Neural cell (in vitro differentiated cells): ENCODE results near the gene ADRA2A. TPM values are rescaled to one million over a fixed set of nuclear protein-coding genes. Genes with fewer than 3 reads are reported as not detected.
A peak's percentile ranks its signal among the peaks of the same experiment; 100 is the strongest.

Experiments used
- H2AFZ ChIP-seq: fragments of 200-600, 300-800 bp; sonication (generic), shearing (Covaris generic); 2 replicates; pipeline ENCODE4 v1.6.0; 2014; ENCODE audit warnings: low read depth, mild to moderate bottlenecking, antibody characterized with exemption, low read length, moderate library complexity
- H3F3A ChIP-seq: fragments of 200-600 bp; shearing (Covaris generic); 2 replicates; pipeline ENCODE4 v1.6.1; 2016; ENCODE audit warnings: mild to moderate bottlenecking, moderate library complexity, mixed read lengths, antibody characterized with exemption, low read length; ENCODE audit not compliant: insufficient read depth, poor library complexity, severe bottlenecking
- H3K27ac ChIP-seq: fragments of 200-600, 300-800 bp; sonication (generic), shearing (Covaris generic); 2 replicates; pipeline ENCODE4 v1.5.1; 2014; ENCODE audit warnings: mild to moderate bottlenecking, low read length, moderate library complexity
- H3K27me3 ChIP-seq: fragments of 300-800, 200-600 bp; sonication (generic), shearing (Covaris generic); 2 replicates; pipeline ENCODE4 v1.6.0; 2014; ENCODE audit warnings: mild to moderate bottlenecking, low read depth, low read length, moderate library complexity; ENCODE audit not compliant: insufficient read depth
- H3K36me3 ChIP-seq: fragments of 300-800, 200-600 bp; sonication (generic), shearing (Covaris generic); 2 replicates; pipeline ENCODE4 v1.5.1; 2014; ENCODE audit warnings: mild to moderate bottlenecking, antibody characterized with exemption, low read length, moderate library complexity; ENCODE audit not compliant: insufficient read depth
- H3K4me2 ChIP-seq: fragments of 300-800, 200-600 bp; sonication (generic), shearing (Covaris generic); 2 replicates; pipeline ENCODE4 v1.6.0; 2014; ENCODE audit warnings: mild to moderate bottlenecking, low read length
- H3K4me3 ChIP-seq: fragments of 300-800, 200-600 bp; sonication (generic), shearing (Covaris generic); 2 replicates; pipeline ENCODE4 v1.5.1; 2014; ENCODE audit warnings: mild to moderate bottlenecking, low read length, moderate library complexity
- H3K79me2 ChIP-seq: fragments of 200-600 bp; shearing (Covaris generic); replicated peaks from 2 replicates; pipeline ENCODE4 v1.6.0; 2014; ENCODE audit warnings: mild to moderate bottlenecking, low read length, moderate library complexity; ENCODE audit not compliant: insufficient read depth
- H3K9ac ChIP-seq: fragments of 300-800, 200-600 bp; sonication (generic), shearing (Covaris generic); 2 replicates; pipeline ENCODE4 v1.6.1; 2016; ENCODE audit warnings: mild to moderate bottlenecking, low read length, mixed read lengths
- H3K9me2 ChIP-seq: fragments of 200-600 bp; shearing (Covaris generic); 2 replicates; pipeline ENCODE4 v1.6.1; 2016; ENCODE audit warnings: mild to moderate bottlenecking, low read length, mixed read lengths; ENCODE audit not compliant: insufficient read depth
- H3K9me3 ChIP-seq: fragments of 200-600, 300-800 bp; sonication (generic), shearing (Covaris generic); 2 replicates; pipeline ENCODE4 v1.6.1; 2016; ENCODE audit warnings: mild to moderate bottlenecking, mixed run types, low read length, moderate library complexity, mixed read lengths
- H4K20me1 ChIP-seq: fragments of 200-600 bp; shearing (Covaris generic); 2 replicates; pipeline ENCODE4 v1.6.1; 2016; ENCODE audit warnings: mild to moderate bottlenecking, mixed run types; ENCODE audit not compliant: insufficient read depth
- EP300 ChIP-seq: fragments of 450-650 bp; conservative IDR thresholded peaks from 2 replicates; pipeline ENCODE4 v1.6.1; 2014; ENCODE audit warnings: antibody characterized with exemption, mild to moderate bottlenecking, moderate library complexity; ENCODE audit not compliant: poor library complexity, severe bottlenecking
- EZH2 ChIP-seq: fragments of 200-600, 300-800 bp; shearing (Covaris generic), sonication (generic); IDR thresholded peaks from 2 replicates; pipeline ENCODE4 v1.6.1; 2014; ENCODE audit warnings: antibody characterized with exemption, low read length, borderline replicate concordance, mild to moderate bottlenecking; ENCODE audit not compliant: insufficient read depth, poor library complexity, severe bottlenecking
- MXI1 ChIP-seq: fragments of 450-650 bp; conservative IDR thresholded peaks from 2 replicates; pipeline ENCODE4 v1.6.1; 2014; ENCODE audit warnings: antibody characterized with exemption, mild to moderate bottlenecking; ENCODE audit not compliant: poor library complexity, severe bottlenecking
- POLR2AphosphoS5 ChIP-seq: IDR thresholded peaks from 2 replicates; pipeline ENCODE4 v1.6.1; 2012
- RAD21 ChIP-seq: fragments of 450-650 bp; conservative IDR thresholded peaks from 2 replicates; pipeline ENCODE4 v1.6.1; 2014; ENCODE audit warnings: antibody characterized with exemption, mild to moderate bottlenecking, moderate library complexity
- SMC3 ChIP-seq: fragments of 450-650 bp; conservative IDR thresholded peaks from 2 replicates; pipeline ENCODE4 v1.6.1; 2014; ENCODE audit warnings: antibody characterized with exemption, mild to moderate bottlenecking, moderate library complexity; ENCODE audit not compliant: poor library complexity
- TAF1 ChIP-seq: IDR thresholded peaks from 2 replicates; pipeline ENCODE4 v1.6.1; 2012; ENCODE audit warnings: low read depth
- polyA minus RNA-seq: library from RNA; depleted of rRNA, polyadenylated mRNA; stranded (reverse); fragments of >200 nt; gene quantifications from 2 replicates; pipeline ENCODE4 v1.2.3, GENCODE V29; 2014
- polyA plus RNA-seq: library from polyadenylated mRNA; depleted of rRNA; stranded (reverse); fragments of >200 nt; gene quantifications from 2 replicates; pipeline ENCODE4 v1.2.3, GENCODE V29; 2014
- TF ChIP-seq, protein P1 (sequence below): IDR thresholded peaks from 2 replicates; pipeline ENCODE4 v1.6.1; 2012; ENCODE audit warnings: borderline replicate concordance

ADRA2A gene
- polyA plus RNA-seq (1.5 and 2.5 TPM in 2 replicates), polyA minus RNA-seq (4.4 and 5.4 TPM in 2 replicates)

- TF ChIP-seq, protein P1, sequence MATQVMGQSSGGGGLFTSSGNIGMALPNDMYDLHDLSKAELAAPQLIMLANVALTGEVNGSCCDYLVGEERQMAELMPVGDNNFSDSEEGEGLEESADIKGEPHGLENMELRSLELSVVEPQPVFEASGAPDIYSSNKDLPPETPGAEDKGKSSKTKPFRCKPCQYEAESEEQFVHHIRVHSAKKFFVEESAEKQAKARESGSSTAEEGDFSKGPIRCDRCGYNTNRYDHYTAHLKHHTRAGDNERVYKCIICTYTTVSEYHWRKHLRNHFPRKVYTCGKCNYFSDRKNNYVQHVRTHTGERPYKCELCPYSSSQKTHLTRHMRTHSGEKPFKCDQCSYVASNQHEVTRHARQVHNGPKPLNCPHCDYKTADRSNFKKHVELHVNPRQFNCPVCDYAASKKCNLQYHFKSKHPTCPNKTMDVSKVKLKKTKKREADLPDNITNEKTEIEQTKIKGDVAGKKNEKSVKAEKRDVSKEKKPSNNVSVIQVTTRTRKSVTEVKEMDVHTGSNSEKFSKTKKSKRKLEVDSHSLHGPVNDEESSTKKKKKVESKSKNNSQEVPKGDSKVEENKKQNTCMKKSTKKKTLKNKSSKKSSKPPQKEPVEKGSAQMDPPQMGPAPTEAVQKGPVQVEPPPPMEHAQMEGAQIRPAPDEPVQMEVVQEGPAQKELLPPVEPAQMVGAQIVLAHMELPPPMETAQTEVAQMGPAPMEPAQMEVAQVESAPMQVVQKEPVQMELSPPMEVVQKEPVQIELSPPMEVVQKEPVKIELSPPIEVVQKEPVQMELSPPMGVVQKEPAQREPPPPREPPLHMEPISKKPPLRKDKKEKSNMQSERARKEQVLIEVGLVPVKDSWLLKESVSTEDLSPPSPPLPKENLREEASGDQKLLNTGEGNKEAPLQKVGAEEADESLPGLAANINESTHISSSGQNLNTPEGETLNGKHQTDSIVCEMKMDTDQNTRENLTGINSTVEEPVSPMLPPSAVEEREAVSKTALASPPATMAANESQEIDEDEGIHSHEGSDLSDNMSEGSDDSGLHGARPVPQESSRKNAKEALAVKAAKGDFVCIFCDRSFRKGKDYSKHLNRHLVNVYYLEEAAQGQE: peak; percentile 48
- TF ChIP-seq RAD21: peak; percentile 9
- TF ChIP-seq EZH2: no peak
- peak; percentile 44 for TF ChIP-seq POLR2AphosphoS5
- TF ChIP-seq SMC3: no peak
- no peak for TF ChIP-seq EP300
- TF ChIP-seq MXI1: peak; percentile 38
- Histone ChIP-seq H3K9me2 (no peaks in the 10 kb centered on the region), H3K9ac (peak within 1 kb of the TSS; percentile 68), H3K27ac (peak within 1 kb of the TSS; percentile 50), H3K27me3 (peaks cover 39% of the 10 kb centered on the region), H3K4me2 (peak within 1 kb of the TSS; percentile 79), H3F3A (no peaks in the 10 kb centered on the region), H3K4me3 (peak within 1 kb of the TSS; percentile 88), H4K20me1 (no peaks in the 10 kb centered on the region), H3K36me3 (no peaks in the 10 kb centered on the region), H3K9me3 (peaks cover 6% of the 10 kb centered on the region), H3K79me2 (no peaks in the 10 kb centered on the region), H2AFZ (peak within 1 kb of the TSS; percentile 37)
These were observed at the start of gene ADRA2A for GRCh38 chr10:111076682-111077478. ADRA2A (plus strand) TSS chr10:111077029; CDS start chr10:111077997, 968 bp downstream.

GRCh38 chr10:111030042-111030750 lies 46.6 kb upstream of the ADRA2A start:
- Histone ChIP-seq H2AFZ (no peak overlapping the region), H3K4me2 (no peak overlapping the region), H3K79me2 (no peaks in the 10 kb centered on the region), H3F3A (no peaks in the 10 kb centered on the region), H4K20me1 (no peaks in the 10 kb centered on the region), H3K9ac (no peak overlapping the region), H3K27me3 (no peaks in the 10 kb centered on the region), H3K27ac (no peak overlapping the region), H3K36me3 (no peaks in the 10 kb centered on the region), H3K9me2 (no peaks in the 10 kb centered on the region), H3K9me3 (no peaks in the 10 kb centered on the region), H3K4me3 (no peak overlapping the region)
- TF ChIP-seq TAF1: no peak
- TF ChIP-seq POLR2AphosphoS5: no peak
- TF ChIP-seq, protein P1: no peak
- no peak for TF ChIP-seq RAD21
- no peak for TF ChIP-seq SMC3
